ENCODE data around the gene SACM1L. TPM values are rescaled to one million over a fixed set of nuclear protein-coding genes. Genes with fewer than 3 reads are reported as not detected.

Gene SACM1L
- total and polyA plus RNA-seq, 2 of the 4 experiments (the other 2 are of a cell fraction), result 19.0 to 40.9 TPM

DNA sequence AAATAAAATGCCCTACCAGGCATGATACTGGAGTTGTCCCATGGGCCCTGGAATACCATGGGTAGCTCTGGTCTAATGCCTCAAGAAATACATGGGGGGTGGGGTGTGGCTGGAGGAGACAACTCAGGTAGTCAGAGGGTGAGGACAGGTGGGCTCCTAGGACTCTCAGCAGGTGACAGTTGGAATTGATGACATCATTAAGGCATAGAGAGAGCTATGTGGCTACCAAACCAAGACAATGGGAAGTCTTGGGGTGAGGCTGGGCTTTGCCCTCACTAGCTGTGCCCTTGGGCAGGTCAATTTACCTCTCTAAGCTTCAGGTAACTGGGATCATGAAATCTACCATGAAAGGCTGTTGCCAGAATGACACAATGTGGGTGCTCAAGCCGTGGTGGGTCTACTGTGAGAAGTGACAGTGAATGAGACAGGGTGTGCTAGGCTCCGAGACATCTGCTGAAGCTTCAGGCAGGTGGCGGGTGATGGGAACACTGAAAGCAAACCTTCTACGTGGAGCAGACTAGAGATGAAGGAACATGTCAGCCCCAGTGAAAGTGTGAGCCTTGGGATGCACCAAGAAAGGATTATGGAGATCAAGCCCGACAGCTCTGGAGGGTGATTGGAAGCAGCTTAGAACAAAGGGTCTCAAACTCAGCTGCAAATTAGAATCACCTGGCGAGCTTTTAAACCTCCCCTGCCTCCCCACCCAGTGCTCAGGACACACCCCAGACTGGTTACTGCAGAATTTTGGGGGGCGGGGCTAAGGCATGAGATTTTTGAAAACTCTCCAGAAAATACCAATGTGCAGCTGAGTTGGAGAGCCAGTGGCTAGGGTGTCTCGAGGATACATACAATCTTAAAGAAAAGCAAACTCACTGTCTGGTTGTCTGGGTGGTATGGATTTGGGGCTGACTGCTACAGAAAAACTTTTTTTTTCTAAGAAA lies 85.7 kb downstream of the SACM1L start:
- in situ Hi-C loops (cut with MboI; ENCODE audit: low sequenced_read_pairs) (no loop called here), dilution Hi-C loops (cut with HindIII; ENCODE audit: low sequenced_read_pairs, unreplicated experiment) (no loop called here), intact Hi-C loops (cut with micrococcal nuclease) (no loop called here)
- peaks cover 86% of the 10 kb centered on the region for H3K27me3 ChIP-seq (ENCODE audit: control insufficient read depth, insufficient read depth, low read length)
- no peaks in the 10 kb centered on the region for H4K20me1 ChIP-seq (ENCODE audit: insufficient read depth, low read length)
- H3K9ac ChIP-seq (ENCODE audit: low read depth, low read length), result no peak overlapping the region
- ATAC-seq (ENCODE audit: low read depth) (no peak), DNase-seq (no peak)
- no peak overlapping the region for H3K56ac ChIP-seq (ENCODE audit: extremely low read depth, insufficient read depth, low read length)
- H3K4me3 ChIP-seq (ENCODE audit: insufficient read depth, low read depth, low read length), result no peak overlapping the region
- H3K27ac ChIP-seq (ENCODE audit: insufficient read depth, low read length), result no peak overlapping the region
- no peak overlapping the region for H2AK9ac ChIP-seq (replicated peaks; ENCODE audit: low read depth, low read length, poor library complexity)
- no TSS peak for BruUV-seq (replicated peaks)
- no peak overlapping the region for H3K4me2 ChIP-seq (ENCODE audit: low read depth, low read length)
- no peak overlapping the region for H2AK5ac ChIP-seq (ENCODE audit: low read depth, low read length)
- peaks cover 5% of the 10 kb centered on the region; the same call in 1 of the 2 replicates for H3K9me3 ChIP-seq (ENCODE audit: control insufficient read depth, insufficient read depth, low read length)
- H3K4me1 ChIP-seq (ENCODE audit: control insufficient read depth, insufficient read depth, low read length), result no peaks in the 10 kb centered on the region
- no peak overlapping the region for H4K5ac ChIP-seq (ENCODE audit: low read depth, low read length)
- ChIA-PET CTCF (interaction anchor here (0.5 kb wide), 1 partner anchor 15 kb away, joined by 4 read pairs; no protein-coding TSS in a partner anchor), POLR2A (ENCODE audit: unreplicated experiment) (no interaction called here)
- no peak overlapping the region for H2BK5ac ChIP-seq (ENCODE audit: low read depth, low read length, poor library complexity, severe bottlenecking)
- H3K79me1 ChIP-seq (ENCODE audit: low read depth in 1 of 2, low read length in 2 of 2), result no peaks in the 10 kb centered on the region
- H2BK15ac ChIP-seq (ENCODE audit: low read depth, low read length), result no peak overlapping the region
- no peak overlapping the region for H4K8ac ChIP-seq (ENCODE audit: low read depth in 2 of 2, low read length in 2 of 2)
- H3K14ac ChIP-seq (replicated peaks; ENCODE audit: low read depth, low read length), result no peak overlapping the region
- H3K18ac ChIP-seq (ENCODE audit: low read depth, low read length), result no peak overlapping the region
- no peak overlapping the region for H4K91ac ChIP-seq (ENCODE audit: insufficient read depth, low read depth, low read length)
- no peak overlapping the region for H3K4ac ChIP-seq (ENCODE audit: low read depth, low read length)
- H3K9me1 ChIP-seq (ENCODE audit: insufficient read depth, low read length), result no peaks in the 10 kb centered on the region
- WGBS, 2 experiments (ENCODE audit: extremely low coverage in 2 of 2, insufficient read length in 1 of 2), result 50% methylated on average over 3 of the region's 8 CpGs; no CpG with 5 or more reads in 1 of the 2 experiments
- H2BK120ac ChIP-seq (ENCODE audit: low read depth, low read length), result no peak overlapping the region
- H3K23ac ChIP-seq (ENCODE audit: low read depth, low read length), result no peak overlapping the region
- H2BK20ac ChIP-seq (ENCODE audit: low read depth, low read length), result no peak overlapping the region
- H2AFZ ChIP-seq (replicated peaks; ENCODE audit: low read length, poor library complexity), result no peak overlapping the region
- H3K36me3 ChIP-seq (ENCODE audit: control insufficient read depth, insufficient read depth, low read length), result no peaks in the 10 kb centered on the region
- TF ChIP-seq MXI1 (IDR thresholded peaks at IDR 0.05; ENCODE audit: borderline replicate concordance, low read depth, low read length), result no peak
- TF ChIP-seq, protein P1, sequence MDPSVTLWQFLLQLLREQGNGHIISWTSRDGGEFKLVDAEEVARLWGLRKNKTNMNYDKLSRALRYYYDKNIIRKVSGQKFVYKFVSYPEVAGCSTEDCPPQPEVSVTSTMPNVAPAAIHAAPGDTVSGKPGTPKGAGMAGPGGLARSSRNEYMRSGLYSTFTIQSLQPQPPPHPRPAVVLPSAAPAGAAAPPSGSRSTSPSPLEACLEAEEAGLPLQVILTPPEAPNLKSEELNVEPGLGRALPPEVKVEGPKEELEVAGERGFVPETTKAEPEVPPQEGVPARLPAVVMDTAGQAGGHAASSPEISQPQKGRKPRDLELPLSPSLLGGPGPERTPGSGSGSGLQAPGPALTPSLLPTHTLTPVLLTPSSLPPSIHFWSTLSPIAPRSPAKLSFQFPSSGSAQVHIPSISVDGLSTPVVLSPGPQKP (IDR thresholded peaks at IDR 0.05; ENCODE audit: borderline replicate concordance, low read depth, low read length), result no peak
- TF ChIP-seq MAFK (IDR thresholded peaks at IDR 0.05; ENCODE audit: low read depth, low read length), result no peak
- TF ChIP-seq, protein P2, sequence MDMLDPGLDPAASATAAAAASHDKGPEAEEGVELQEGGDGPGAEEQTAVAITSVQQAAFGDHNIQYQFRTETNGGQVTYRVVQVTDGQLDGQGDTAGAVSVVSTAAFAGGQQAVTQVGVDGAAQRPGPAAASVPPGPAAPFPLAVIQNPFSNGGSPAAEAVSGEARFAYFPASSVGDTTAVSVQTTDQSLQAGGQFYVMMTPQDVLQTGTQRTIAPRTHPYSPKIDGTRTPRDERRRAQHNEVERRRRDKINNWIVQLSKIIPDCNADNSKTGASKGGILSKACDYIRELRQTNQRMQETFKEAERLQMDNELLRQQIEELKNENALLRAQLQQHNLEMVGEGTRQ (IDR thresholded peaks at IDR 0.05; ENCODE audit: low read depth, low read length), result no peak
- TF ChIP-seq BHLHE40 (IDR thresholded peaks at IDR 0.05; ENCODE audit: low read depth, low read length), result no peak
- TF ChIP-seq, protein P3, sequence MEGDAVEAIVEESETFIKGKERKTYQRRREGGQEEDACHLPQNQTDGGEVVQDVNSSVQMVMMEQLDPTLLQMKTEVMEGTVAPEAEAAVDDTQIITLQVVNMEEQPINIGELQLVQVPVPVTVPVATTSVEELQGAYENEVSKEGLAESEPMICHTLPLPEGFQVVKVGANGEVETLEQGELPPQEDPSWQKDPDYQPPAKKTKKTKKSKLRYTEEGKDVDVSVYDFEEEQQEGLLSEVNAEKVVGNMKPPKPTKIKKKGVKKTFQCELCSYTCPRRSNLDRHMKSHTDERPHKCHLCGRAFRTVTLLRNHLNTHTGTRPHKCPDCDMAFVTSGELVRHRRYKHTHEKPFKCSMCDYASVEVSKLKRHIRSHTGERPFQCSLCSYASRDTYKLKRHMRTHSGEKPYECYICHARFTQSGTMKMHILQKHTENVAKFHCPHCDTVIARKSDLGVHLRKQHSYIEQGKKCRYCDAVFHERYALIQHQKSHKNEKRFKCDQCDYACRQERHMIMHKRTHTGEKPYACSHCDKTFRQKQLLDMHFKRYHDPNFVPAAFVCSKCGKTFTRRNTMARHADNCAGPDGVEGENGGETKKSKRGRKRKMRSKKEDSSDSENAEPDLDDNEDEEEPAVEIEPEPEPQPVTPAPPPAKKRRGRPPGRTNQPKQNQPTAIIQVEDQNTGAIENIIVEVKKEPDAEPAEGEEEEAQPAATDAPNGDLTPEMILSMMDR (conservative IDR thresholded peaks at IDR 0.05; ENCODE audit: low read depth, low read length), result no peak
- no peak for TF ChIP-seq MAZ (IDR thresholded peaks at IDR 0.05; ENCODE audit: borderline replicate concordance, low read depth, low read length)
- TF ChIP-seq POLR2A (IDR thresholded peaks at IDR 0.05; ENCODE audit: low read depth, low read length), result no peak
- no peak for TF ChIP-seq RCOR1 (IDR thresholded peaks at IDR 0.05; ENCODE audit: insufficient replicate concordance, low read length)
- no peak for TF ChIP-seq NFE2L2 (IDR thresholded peaks at IDR 0.05; ENCODE audit: low read depth, low read length)
- no peak for TF ChIP-seq CEBPB (IDR thresholded peaks at IDR 0.05; ENCODE audit: low read depth, low read length)
- TF ChIP-seq RFX5 (IDR thresholded peaks at IDR 0.05; ENCODE audit: low read depth, low read length), result no peak
- TF ChIP-seq FOS (IDR thresholded peaks at IDR 0.05; ENCODE audit: low read depth, low read length), result no peak
- TF ChIP-seq RAD21 (IDR thresholded peaks at IDR 0.05; ENCODE audit: low read length), result no peak
- no peak for TF ChIP-seq CHD1 (IDR thresholded peaks at IDR 0.05; ENCODE audit: low read depth, low read length)

Data from IMR-90 (cell line).